Natural killer cell (primary cell): ENCODE measurements around the gene CES3. TPM values are rescaled to one million over a fixed set of nuclear protein-coding genes. Genes with fewer than 3 reads are reported as not detected.

Experiments
- ATAC-seq, 3 donors: fragments of 150-1000 bp in 2 of 3; fragments of 200-7000 bp in 1 of 3; cut with Tn5 transposase; 1 replicate in 1 of 3; 2 replicates in 2 of 3; pipeline ENCODE4 v1.10.0; 2021; ENCODE audit warnings: mild to moderate bottlenecking in 2 of 3, moderate library complexity in 2 of 3
- DNase-seq, 2 donors: peaks; one replicate each; pipeline versions ENCODE4 v3.0.0 to v3.0.0-alpha.2; 2013 to 2021; ENCODE audit warnings: mixed read lengths in 1 of 2
- H3K27ac ChIP-seq: one replicate; pipeline ENCODE4 v1.5.1; 2013; ENCODE audit warnings: mild to moderate bottlenecking, low read length
- H3K27me3 ChIP-seq: one replicate; pipeline ENCODE4 v1.6.1; 2013; ENCODE audit warnings: low read length; ENCODE audit not compliant: control insufficient read depth, insufficient read depth
- H3K36me3 ChIP-seq: one replicate; pipeline ENCODE4 v1.6.1; 2013; ENCODE audit warnings: low read length; ENCODE audit not compliant: control insufficient read depth, insufficient read depth
- H3K4me1 ChIP-seq: one replicate; pipeline ENCODE4 v1.6.1; 2013; ENCODE audit warnings: low read length; ENCODE audit not compliant: control insufficient read depth, insufficient read depth
- H3K4me3 ChIP-seq: one replicate; pipeline ENCODE4 v1.5.1; 2013; ENCODE audit warnings: low read length
- H3K9me3 ChIP-seq: one replicate; pipeline ENCODE4 v1.6.1; 2013; ENCODE audit warnings: low read length; ENCODE audit not compliant: control insufficient read depth, insufficient read depth
- H3K27ac Mint-ChIP-seq, 2 donors: one replicate each; pipeline ENCODE4 v1.8.0; 2022; ENCODE audit warnings: mild to moderate bottlenecking in 2 of 2, mixed read lengths in 2 of 2, moderate library complexity in 1 of 2
- H3K27me3 Mint-ChIP-seq, 2 donors: one replicate each; pipeline ENCODE4 v1.8.0; 2022; ENCODE audit warnings: low read depth in 2 of 2, mixed read lengths in 2 of 2
- H3K36me3 Mint-ChIP-seq: one replicate; pipeline ENCODE4 v1.8.0; 2022; ENCODE audit warnings: mixed read lengths
- H3K4me1 Mint-ChIP-seq, 2 donors: one replicate each; pipeline ENCODE4 v1.8.0; 2022; ENCODE audit warnings: mixed read lengths in 2 of 2
- H3K4me3 Mint-ChIP-seq: one replicate; pipeline ENCODE4 v1.8.0; 2022; ENCODE audit warnings: mild to moderate bottlenecking, moderate library complexity, mixed read lengths
- H3K9me3 Mint-ChIP-seq, 2 donors: one replicate each; pipeline ENCODE4 v1.8.0; 2022; ENCODE audit warnings: mixed read lengths in 2 of 2
- CTCF ChIP-seq: fragments of 200-600 bp; IDR thresholded peaks from one replicate; pipeline ENCODE4 v1.8.0; 2022; ENCODE audit warnings: antibody characterized with exemption
- WGBS: methylation state at CpG from one replicate; pipeline ENCODE4 v1.1.7; 2013; ENCODE audit warnings: missing lambda C conversion rate; ENCODE audit not compliant: insufficient coverage; 5-methylcytosine and 5-hydroxymethylcytosine counted together
- intact Hi-C: fragments of 100-400 bp; cut with micrococcal nuclease; formaldehyde crosslinking; loops from one replicate; pipeline ENCODE4 v1.14.2; 2022
- total RNA-seq, 4 donors: library from RNA; stranded (reverse); fragments of 120-200 nt in 1 of 4; gene quantifications; one replicate each; pipeline versions ENCODE4 v1.2.3 to v1.2.4, GENCODE V29; 2013 to 2022

The CES3 gene
- total RNA-seq, 3 donors from 2014 or later (not counting 1 experiment from before 2014, with no cell fraction given): 0.19 to 0.95 (median 0.27) TPM

GRCh38 chr16:67006930-67007658 is 46.0 kb downstream of the CES3 start:
- no peaks in the 10 kb centered on the region for H3K27me3 ChIP-seq
- H3K4me3 Mint-ChIP-seq: no peak overlapping the region
- no peaks in the 10 kb centered on the region for H3K9me3 ChIP-seq
- H3K4me1 ChIP-seq: no peaks in the 10 kb centered on the region
- H3K27ac Mint-ChIP-seq: no peak overlapping the region
- no peak for TF ChIP-seq CTCF
- ATAC-seq (no peak), DNase-seq (no peak)
- H3K4me1 Mint-ChIP-seq: peaks cover 0 to 4% of the 10 kb centered on the region in 2 donors
- no peaks in the 10 kb centered on the region for H3K36me3 Mint-ChIP-seq
- H3K9me3 Mint-ChIP-seq: no peaks in the 10 kb centered on the region
- H3K27ac ChIP-seq: no peak overlapping the region
- H3K27me3 Mint-ChIP-seq: peaks cover 0 to 5% of the 10 kb centered on the region in 2 donors
- WGBS: 87% methylated on average over 10 of the region's 12 CpGs
- intact Hi-C loops: no loop called here
- H3K4me3 ChIP-seq: no peak overlapping the region
- no peaks in the 10 kb centered on the region for H3K36me3 ChIP-seq

- no peak for DNase-seq
- H3K9me3 ChIP-seq: no peaks in the 10 kb centered on the region
- intact Hi-C loops: no loop called here
- Mint-ChIP-seq H3K36me3 (no peaks in the 10 kb centered on the region), H3K27me3 (peaks cover 0 to 5% of the 10 kb centered on the region in 2 donors), H3K9me3 (no peaks in the 10 kb centered on the region), H3K4me1 (peaks cover 0 to 3% of the 10 kb centered on the region in 2 donors), H3K27ac (no peak overlapping the region), H3K4me3 (no peak overlapping the region)
- peaks cover 8% of the 10 kb centered on the region for H3K4me1 ChIP-seq
- no peak overlapping the region for H3K4me3 ChIP-seq
- ATAC-seq: no peak
- no peak overlapping the region for H3K27ac ChIP-seq
- no peak for TF ChIP-seq CTCF
- peaks cover 8% of the 10 kb centered on the region for H3K27me3 ChIP-seq
- H3K36me3 ChIP-seq: no peaks in the 10 kb centered on the region
- 76% methylated on average over 1 of the region's 1 CpG for WGBS
Measured at GRCh38 chr16:67009158-67009557, 48.1 kb downstream of the CES3 start.

- intact Hi-C loops: loop anchor here (10.0 kb wide), 1 partner anchor 94 kb away; the partner anchor contains the start of gene PHAF1
- Mint-ChIP-seq H3K4me3 (no peak overlapping the region), H3K4me1 (peaks cover 0 to 3% of the 10 kb centered on the region in 2 donors), H3K9me3 (no peaks in the 10 kb centered on the region), H3K36me3 (no peaks in the 10 kb centered on the region), H3K27me3 (peaks cover 0 to 17% of the 10 kb centered on the region in 2 donors), H3K27ac (no peak overlapping the region)
- Histone ChIP-seq H3K9me3 (no peaks in the 10 kb centered on the region), H3K4me1 (peaks cover 13% of the 10 kb centered on the region), H3K27ac (no peak overlapping the region), H3K27me3 (peaks cover 13% of the 10 kb centered on the region), H3K36me3 (no peaks in the 10 kb centered on the region), H3K4me3 (no peak overlapping the region)
- 90% methylated on average over 2 of the region's 2 CpGs for WGBS
- DNase-seq: no peak
- TF ChIP-seq CTCF: no peak
- no peak for ATAC-seq
Measured at GRCh38 chr16:67011274-67011673, 50.2 kb downstream of the CES3 start.
